NCI-H2227 (cell line): ENCODE measurements around the gene SNAP47.

Source experiments
- DNase-seq: peaks from one replicate; lab custom pipeline; 2025; ENCODE audit not compliant: unreplicated experiment; lab: John Stamatoyannopoulos, UW

SNAP47 gene

GRCh38 chr1:227767401-227768124 is 32.3 kb downstream of the SNAP47 start:
- DNase-seq = no peak

GRCh38 chr1:227768125-227768439 is 32.8 kb downstream of the SNAP47 start:
- no peak for DNase-seq

GRCh38 chr1:227768640-227769039 is 33.4 kb downstream of the SNAP47 start:
- DNase-seq = no peak

GRCh38 chr1:227769047-227769935 is 34.1 kb downstream of the SNAP47 start:
- DNase-seq = no peak

GRCh38 chr1:227769936-227770494 is 34.8 kb downstream of the SNAP47 start:
- no peak for DNase-seq

- DNase-seq = no peak
Measured at GRCh38 chr1:227770812-227771211, 35.6 kb downstream of the SNAP47 start.

- no peak for DNase-seq
Measured at GRCh38 chr1:227771326-227771725, 36.1 kb downstream of the SNAP47 start.

- DNase-seq = no peak
Measured at GRCh38 chr1:227771771-227772170, 36.5 kb downstream of the SNAP47 start.

- DNase-seq = no peak
Measured at GRCh38 chr1:227773558-227773957, 38.3 kb downstream of the SNAP47 start.

- DNase-seq = no peak
Measured at GRCh38 chr1:227774051-227774731, 39.0 kb downstream of the SNAP47 start.

GRCh38 chr1:227774821-227775661 is 39.8 kb downstream of the SNAP47 start:
- DNase-seq = no peak

- DNase-seq = no peak
Measured at GRCh38 chr1:227775841-227776240, 40.6 kb downstream of the SNAP47 start.

- DNase-seq = no peak
Measured at GRCh38 chr1:227776331-227776771, 41.1 kb downstream of the SNAP47 start.

- DNase-seq = no peak
Measured at GRCh38 chr1:227777156-227777555, 41.9 kb downstream of the SNAP47 start.

- no peak for DNase-seq
Measured at GRCh38 chr1:227777646-227778045, 42.4 kb downstream of the SNAP47 start.

GRCh38 chr1:227778401-227778947 is 43.2 kb downstream of the SNAP47 start:
- no peak for DNase-seq

- no peak for DNase-seq
Measured at GRCh38 chr1:227779021-227779441, 43.8 kb downstream of the SNAP47 start.

GRCh38 chr1:227779685-227780084 is 44.5 kb downstream of the SNAP47 start:
- no peak for DNase-seq

- DNase-seq = no peak
Measured at GRCh38 chr1:227780101-227781044, 45.1 kb downstream of the SNAP47 start.
